Dendritic cell treated with granulocyte-macrophage colony-stimulating factor and Interleukin-4, amounts not matched to agents 40 ng/mL and 50 ng/mL, for 4 days (primary cell): Measurements from ENCODE around the gene ADAMTSL1.

ENCODE experiments used
- H3K27ac Mint-ChIP-seq: one replicate; pipeline ENCODE4 v1.8.0; 2022; ENCODE audit warnings: mild to moderate bottlenecking, mixed read lengths
- H3K27me3 Mint-ChIP-seq: one replicate; pipeline ENCODE4 v1.8.0; 2022; ENCODE audit warnings: mild to moderate bottlenecking, mixed read lengths
- H3K36me3 Mint-ChIP-seq: one replicate; pipeline ENCODE4 v1.8.0; 2022; ENCODE audit warnings: low read depth, mixed read lengths
- H3K4me1 Mint-ChIP-seq: one replicate; pipeline ENCODE4 v1.8.0; 2022; ENCODE audit warnings: low read depth, mixed read lengths
- H3K4me3 Mint-ChIP-seq: one replicate; pipeline ENCODE4 v1.8.0; 2022; ENCODE audit warnings: mild to moderate bottlenecking, moderate library complexity, mixed read lengths
- H3K9me3 Mint-ChIP-seq: one replicate; pipeline ENCODE4 v1.8.0; 2022; ENCODE audit warnings: mixed read lengths
- intact Hi-C: fragments of 100-400 bp; cut with micrococcal nuclease; formaldehyde crosslinking; loops from one replicate; pipeline ENCODE4 v1.15.0; 2022

The ADAMTSL1 gene

GRCh38 chr9:18718932-18719331 lies 245.0 kb downstream of the ADAMTSL1 start:
- H3K4me1 Mint-ChIP-seq, result no peaks in the 10 kb centered on the region
- intact Hi-C loops, result no loop called here
- H3K27me3 Mint-ChIP-seq, result no peaks in the 10 kb centered on the region
- no peak overlapping the region for H3K4me3 Mint-ChIP-seq
- H3K9me3 Mint-ChIP-seq, result no peaks in the 10 kb centered on the region
- no peak overlapping the region for H3K27ac Mint-ChIP-seq
- H3K36me3 Mint-ChIP-seq, result no peaks in the 10 kb centered on the region

- Mint-ChIP-seq H3K27ac (no peak overlapping the region), H3K27me3 (no peaks in the 10 kb centered on the region)
Observed at GRCh38 chr9:18720691-18721090, 246.7 kb downstream of the ADAMTSL1 start.

GRCh38 chr9:18721267-18721994 lies 247.5 kb downstream of the ADAMTSL1 start:
- no peak overlapping the region for H3K27ac Mint-ChIP-seq
- no peaks in the 10 kb centered on the region for H3K36me3 Mint-ChIP-seq
- no peaks in the 10 kb centered on the region for H3K4me1 Mint-ChIP-seq
- no peaks in the 10 kb centered on the region for H3K9me3 Mint-ChIP-seq
- no peak overlapping the region for H3K4me3 Mint-ChIP-seq
- intact Hi-C loops, result no loop called here
- no peaks in the 10 kb centered on the region for H3K27me3 Mint-ChIP-seq

More at GRCh38 chr9:18720691-18721090, 246.7 kb downstream of the ADAMTSL1 start:
- Mint-ChIP-seq H3K36me3 (no peaks in the 10 kb centered on the region), H3K9me3 (no peaks in the 10 kb centered on the region), H3K4me1 (no peaks in the 10 kb centered on the region), H3K4me3 (no peak overlapping the region)
- intact Hi-C loops, result no loop called here

- intact Hi-C loops, result no loop called here
- Mint-ChIP-seq H3K4me3 (no peak overlapping the region), H3K4me1 (no peaks in the 10 kb centered on the region), H3K27ac (no peak overlapping the region), H3K36me3 (no peaks in the 10 kb centered on the region), H3K9me3 (no peaks in the 10 kb centered on the region), H3K27me3 (no peaks in the 10 kb centered on the region)
Observed at GRCh38 chr9:18721995-18722310, 248.0 kb downstream of the ADAMTSL1 start.

- no peaks in the 10 kb centered on the region for H3K36me3 Mint-ChIP-seq
- no peak overlapping the region for H3K4me3 Mint-ChIP-seq
- no peaks in the 10 kb centered on the region for H3K9me3 Mint-ChIP-seq
Observed at GRCh38 chr9:18722882-18723281, 248.9 kb downstream of the ADAMTSL1 start.

GRCh38 chr9:18723366-18723765 lies 249.4 kb downstream of the ADAMTSL1 start:
- no peaks in the 10 kb centered on the region for H3K27me3 Mint-ChIP-seq
- no peaks in the 10 kb centered on the region for H3K9me3 Mint-ChIP-seq

More at GRCh38 chr9:18722882-18723281, 248.9 kb downstream of the ADAMTSL1 start:
- intact Hi-C loops, result no loop called here
- Mint-ChIP-seq H3K4me1 (no peaks in the 10 kb centered on the region), H3K27me3 (no peaks in the 10 kb centered on the region), H3K27ac (no peak overlapping the region)

GRCh38 chr9:18726546-18726945 lies 252.6 kb downstream of the ADAMTSL1 start:
- intact Hi-C loops, result no loop called here
- H3K27ac Mint-ChIP-seq, result no peak overlapping the region
- no peaks in the 10 kb centered on the region for H3K27me3 Mint-ChIP-seq
- no peaks in the 10 kb centered on the region for H3K4me1 Mint-ChIP-seq
- H3K4me3 Mint-ChIP-seq, result no peak overlapping the region
- no peaks in the 10 kb centered on the region for H3K9me3 Mint-ChIP-seq
- H3K36me3 Mint-ChIP-seq, result no peaks in the 10 kb centered on the region

More at GRCh38 chr9:18723366-18723765, 249.4 kb downstream of the ADAMTSL1 start:
- intact Hi-C loops, result no loop called here
- no peaks in the 10 kb centered on the region for H3K36me3 Mint-ChIP-seq
- no peaks in the 10 kb centered on the region for H3K4me1 Mint-ChIP-seq
- no peak overlapping the region for H3K27ac Mint-ChIP-seq
- no peak overlapping the region for H3K4me3 Mint-ChIP-seq

GRCh38 chr9:18727904-18728303 lies 254.0 kb downstream of the ADAMTSL1 start:
- Mint-ChIP-seq H3K27me3 (no peaks in the 10 kb centered on the region), H3K9me3 (no peaks in the 10 kb centered on the region), H3K27ac (no peak overlapping the region), H3K4me1 (no peaks in the 10 kb centered on the region), H3K36me3 (no peaks in the 10 kb centered on the region), H3K4me3 (no peak overlapping the region)
- intact Hi-C loops, result no loop called here

- H3K36me3 Mint-ChIP-seq, result no peaks in the 10 kb centered on the region
- H3K4me3 Mint-ChIP-seq, result no peak overlapping the region
- no peak overlapping the region for H3K27ac Mint-ChIP-seq
- H3K9me3 Mint-ChIP-seq, result no peaks in the 10 kb centered on the region
- intact Hi-C loops, result no loop called here
- H3K27me3 Mint-ChIP-seq, result no peaks in the 10 kb centered on the region
- no peaks in the 10 kb centered on the region for H3K4me1 Mint-ChIP-seq
Observed at GRCh38 chr9:18728642-18729041, 254.7 kb downstream of the ADAMTSL1 start.

GRCh38 chr9:18730241-18730640 lies 256.3 kb downstream of the ADAMTSL1 start:
- no peaks in the 10 kb centered on the region for H3K36me3 Mint-ChIP-seq
- no peaks in the 10 kb centered on the region for H3K9me3 Mint-ChIP-seq
- no peak overlapping the region for H3K27ac Mint-ChIP-seq
- H3K4me1 Mint-ChIP-seq, result no peaks in the 10 kb centered on the region
- intact Hi-C loops, result no loop called here
- no peak overlapping the region for H3K4me3 Mint-ChIP-seq
- no peaks in the 10 kb centered on the region for H3K27me3 Mint-ChIP-seq

- H3K4me1 Mint-ChIP-seq, result no peaks in the 10 kb centered on the region
- H3K9me3 Mint-ChIP-seq, result no peaks in the 10 kb centered on the region
- intact Hi-C loops, result no loop called here
- no peak overlapping the region for H3K4me3 Mint-ChIP-seq
- no peaks in the 10 kb centered on the region for H3K36me3 Mint-ChIP-seq
- no peak overlapping the region for H3K27ac Mint-ChIP-seq
- no peaks in the 10 kb centered on the region for H3K27me3 Mint-ChIP-seq
Observed at GRCh38 chr9:18739127-18739526, 265.2 kb downstream of the ADAMTSL1 start.

- H3K4me1 Mint-ChIP-seq, result no peaks in the 10 kb centered on the region
- no peak overlapping the region for H3K27ac Mint-ChIP-seq
- no peaks in the 10 kb centered on the region for H3K9me3 Mint-ChIP-seq
- intact Hi-C loops, result no loop called here
- H3K36me3 Mint-ChIP-seq, result no peaks in the 10 kb centered on the region
- H3K27me3 Mint-ChIP-seq, result no peaks in the 10 kb centered on the region
- H3K4me3 Mint-ChIP-seq, result no peak overlapping the region
Observed at GRCh38 chr9:18739641-18740318, 265.8 kb downstream of the ADAMTSL1 start.

- H3K36me3 Mint-ChIP-seq, result no peaks in the 10 kb centered on the region
- H3K27ac Mint-ChIP-seq, result no peak overlapping the region
- no peak overlapping the region for H3K4me3 Mint-ChIP-seq
- intact Hi-C loops, result no loop called here
- no peaks in the 10 kb centered on the region for H3K9me3 Mint-ChIP-seq
- H3K27me3 Mint-ChIP-seq, result no peaks in the 10 kb centered on the region
- no peaks in the 10 kb centered on the region for H3K4me1 Mint-ChIP-seq
Observed at GRCh38 chr9:18741359-18741758, 267.4 kb downstream of the ADAMTSL1 start.

- Mint-ChIP-seq H3K27ac (no peak overlapping the region), H3K36me3 (no peaks in the 10 kb centered on the region), H3K4me1 (no peaks in the 10 kb centered on the region), H3K9me3 (no peaks in the 10 kb centered on the region), H3K27me3 (no peaks in the 10 kb centered on the region), H3K4me3 (no peak overlapping the region)
- intact Hi-C loops, result no loop called here
Observed at GRCh38 chr9:18741945-18742344, 268.0 kb downstream of the ADAMTSL1 start.

- Mint-ChIP-seq H3K27ac (no peak overlapping the region), H3K27me3 (no peaks in the 10 kb centered on the region), H3K4me1 (no peaks in the 10 kb centered on the region), H3K36me3 (no peaks in the 10 kb centered on the region), H3K4me3 (no peak overlapping the region), H3K9me3 (no peaks in the 10 kb centered on the region)
- intact Hi-C loops, result no loop called here
Observed at GRCh38 chr9:18743421-18743820, 269.5 kb downstream of the ADAMTSL1 start.
